GM19452 (cell line): Measurements from ENCODE around the gene KTN1.

Experiments used
- ATAC-seq: cut with Tn5 transposase; IDR thresholded peaks from one replicate; pipeline ENCODE4 v1.9.1; 2021; ENCODE audit not compliant: unreplicated experiment

Gene KTN1

DNA sequence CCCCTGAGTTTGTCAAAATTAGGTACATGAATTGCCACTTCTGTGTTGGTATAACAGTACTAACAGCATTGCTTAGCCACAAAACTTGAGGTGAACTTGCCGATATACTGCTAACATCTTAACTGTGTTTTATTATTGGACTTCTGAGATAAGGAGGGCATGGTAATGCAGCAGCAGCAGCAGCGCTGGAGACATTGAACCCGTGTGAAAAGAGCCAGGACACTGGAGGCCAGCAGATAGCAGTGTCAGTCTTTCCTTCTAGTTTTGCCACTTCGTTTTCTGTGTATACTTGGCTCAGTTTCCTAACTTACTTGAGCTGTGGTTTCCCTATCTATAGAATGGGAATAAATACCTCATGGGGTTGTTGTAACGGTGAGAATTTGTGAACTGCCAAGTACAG, 82.7 kb downstream of the KTN1 start:
- ATAC-seq: no peak

DNA sequence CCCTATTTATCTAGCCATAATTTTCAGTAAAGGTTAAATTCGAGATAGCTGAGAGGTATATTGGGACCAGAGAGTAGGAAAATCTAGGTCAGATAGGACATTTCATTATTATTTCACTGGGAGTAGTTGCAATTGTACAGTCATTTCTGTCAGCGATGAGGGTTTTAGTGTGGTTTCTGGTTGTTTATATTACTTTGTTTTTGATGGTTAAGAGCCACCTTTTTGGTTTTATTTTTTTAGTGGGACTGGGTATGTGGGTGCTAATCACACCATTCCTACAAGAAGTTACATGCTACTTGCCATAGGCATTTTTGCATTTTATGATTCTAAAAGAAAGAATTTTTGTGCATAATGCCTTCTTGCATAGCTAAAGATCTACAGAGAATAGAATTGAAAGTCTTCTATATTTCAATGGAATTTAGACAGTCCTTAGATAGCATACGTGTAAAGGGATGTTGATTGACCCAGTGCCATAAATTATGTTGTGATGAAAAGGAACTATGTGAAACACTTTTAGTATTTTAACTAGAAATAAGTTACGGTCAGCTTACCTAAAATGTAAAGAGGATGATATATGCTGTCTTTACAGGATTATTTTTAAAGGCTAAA, 85.2 kb downstream of the KTN1 start:
- no peak for ATAC-seq

DNA sequence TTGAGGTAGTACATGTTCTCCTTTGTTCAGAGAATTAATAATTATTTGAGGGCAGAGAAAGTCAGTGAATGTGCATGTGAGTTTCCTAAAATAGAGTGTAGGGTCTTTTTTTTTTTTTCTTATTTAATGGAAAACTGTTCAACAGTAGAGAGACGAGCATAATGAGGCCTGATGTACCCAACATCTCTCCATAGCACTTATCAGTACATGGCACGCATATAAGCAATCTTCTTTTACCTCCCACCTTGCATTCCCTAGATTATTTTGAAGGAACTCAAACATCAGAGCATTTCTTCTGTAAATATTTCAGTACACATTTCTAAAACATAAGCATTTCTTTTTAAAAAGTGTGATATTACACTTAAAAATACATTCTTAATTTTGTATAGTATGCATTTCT, 87.8 kb downstream of the KTN1 start:
- no peak for ATAC-seq

DNA sequence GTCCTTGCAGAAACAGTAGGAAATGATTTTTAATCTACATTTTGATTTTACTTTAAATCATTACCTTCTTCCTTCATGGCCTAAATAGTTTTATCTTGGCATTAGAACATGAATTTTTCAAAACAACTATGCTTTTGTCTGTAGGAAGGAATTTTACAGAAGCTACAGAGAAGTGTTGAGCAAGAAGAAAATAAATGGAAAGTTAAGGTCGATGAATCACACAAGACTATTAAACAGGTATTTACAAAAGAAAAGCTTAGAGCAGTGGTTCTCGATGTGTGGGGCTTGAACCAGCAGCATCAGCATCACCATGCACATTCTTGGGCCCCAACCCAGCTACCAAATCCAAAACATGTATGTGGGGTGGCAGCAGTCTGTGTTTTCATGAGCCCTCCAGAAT, 91.6 kb downstream of the KTN1 start:
- no peak for ATAC-seq

DNA sequence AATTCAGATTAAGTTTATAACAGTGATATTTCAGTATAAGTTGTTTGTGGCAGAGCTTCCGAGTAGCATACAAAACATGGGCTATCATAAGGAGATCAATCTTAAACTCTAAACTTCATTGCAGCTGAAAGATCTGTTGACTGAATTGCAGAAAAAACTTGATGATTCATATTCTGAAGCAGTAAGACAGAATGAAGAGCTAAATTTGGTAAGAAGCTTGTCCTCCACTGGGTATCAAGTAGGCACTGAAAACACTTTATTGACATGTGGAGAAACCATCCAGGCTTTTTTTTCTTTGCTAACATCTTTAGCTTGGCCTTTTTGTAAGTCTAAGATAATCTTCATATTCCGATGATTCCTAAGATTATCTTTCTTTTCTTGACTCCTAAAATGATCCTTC, 93.0 kb downstream of the KTN1 start:
- ATAC-seq: no peak

DNA sequence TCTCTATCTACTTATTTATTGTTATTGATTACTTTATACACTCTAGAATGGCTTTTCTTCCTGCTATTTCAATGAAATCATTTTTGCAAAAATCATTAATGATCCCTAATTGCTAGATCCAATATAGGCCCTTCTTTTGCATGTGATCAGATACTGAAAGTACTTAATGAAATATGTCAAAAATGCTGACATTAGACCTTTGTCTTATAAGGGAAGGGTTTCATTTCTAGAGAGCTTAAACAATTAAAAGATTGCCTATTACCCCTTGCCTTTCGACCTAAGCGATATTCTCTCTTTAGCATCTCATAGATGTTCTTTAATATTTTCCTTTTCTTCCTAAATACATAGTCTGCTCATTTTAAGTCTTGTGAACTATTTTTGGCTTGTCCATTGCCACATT, 101.1 kb downstream of the KTN1 start:
- ATAC-seq: no peak

DNA sequence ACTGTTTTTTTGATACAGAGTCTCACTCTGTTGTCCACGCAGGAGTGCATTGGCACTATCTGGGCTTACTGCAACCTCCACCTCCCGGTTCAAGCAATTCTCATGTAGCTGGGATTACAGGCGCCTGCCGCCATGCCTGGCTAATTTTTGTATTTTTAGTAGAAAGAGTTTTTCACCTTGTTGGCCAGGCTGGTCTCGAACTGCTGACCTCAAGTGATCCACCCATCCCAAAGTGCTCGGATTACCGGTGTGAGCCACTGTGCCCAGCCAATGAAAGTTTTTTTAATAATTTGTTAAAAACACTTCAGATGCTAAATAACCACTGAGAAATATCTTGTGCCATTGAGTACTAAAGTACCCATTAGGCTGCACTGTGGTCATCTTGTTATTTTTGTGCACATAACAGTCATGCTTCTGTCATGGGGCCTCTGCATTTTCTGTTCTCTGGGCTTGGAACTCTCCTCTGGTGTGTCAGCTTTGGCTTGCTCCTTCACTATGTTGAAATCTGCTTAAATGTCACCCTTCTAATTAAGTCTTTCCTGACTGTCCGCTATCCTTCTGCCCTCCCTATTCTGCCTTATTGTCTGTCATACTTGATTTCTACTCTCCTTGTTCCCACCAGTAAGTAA, 105.1 kb downstream of the KTN1 start:
- no peak for ATAC-seq

DNA sequence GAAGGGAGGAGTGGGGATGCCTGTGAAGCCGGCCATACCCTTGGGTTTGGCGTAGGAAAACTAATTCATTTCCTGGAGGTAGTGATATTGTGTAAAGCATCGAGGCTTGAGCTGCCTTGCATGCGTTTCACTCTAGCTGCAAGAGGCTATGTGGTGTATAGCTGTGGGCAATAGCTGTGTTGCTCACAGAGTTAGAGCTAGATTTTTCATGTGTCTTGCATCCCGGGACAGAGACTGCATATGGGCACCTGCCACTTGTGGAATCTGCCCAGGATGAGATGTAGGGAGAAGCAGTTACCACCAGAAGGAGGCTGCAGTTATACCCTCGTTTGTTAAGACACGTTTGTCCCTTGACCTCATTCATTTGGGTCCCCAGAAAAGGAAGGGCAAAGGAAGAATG, 106.7 kb downstream of the KTN1 start:
- ATAC-seq: no peak

DNA sequence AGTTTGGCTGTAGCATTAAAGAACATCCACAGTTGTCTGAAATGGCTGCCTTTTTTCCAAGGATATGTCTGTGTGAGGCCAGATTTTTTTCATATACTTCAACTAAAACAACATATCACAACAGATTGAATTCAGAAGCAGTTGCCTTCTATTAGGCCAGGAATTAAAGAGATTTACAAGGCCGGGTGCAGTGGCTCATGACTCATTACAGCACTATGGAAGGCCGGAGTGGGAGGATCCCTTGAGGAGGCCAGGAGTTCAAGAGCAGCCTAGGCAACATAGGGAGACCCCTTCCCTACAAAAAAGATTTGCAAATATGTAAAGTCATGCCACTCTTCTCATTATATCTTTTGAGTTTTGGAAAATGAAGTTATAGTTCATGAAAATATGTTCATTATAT, 108.6 kb downstream of the KTN1 start:
- no peak for ATAC-seq

DNA sequence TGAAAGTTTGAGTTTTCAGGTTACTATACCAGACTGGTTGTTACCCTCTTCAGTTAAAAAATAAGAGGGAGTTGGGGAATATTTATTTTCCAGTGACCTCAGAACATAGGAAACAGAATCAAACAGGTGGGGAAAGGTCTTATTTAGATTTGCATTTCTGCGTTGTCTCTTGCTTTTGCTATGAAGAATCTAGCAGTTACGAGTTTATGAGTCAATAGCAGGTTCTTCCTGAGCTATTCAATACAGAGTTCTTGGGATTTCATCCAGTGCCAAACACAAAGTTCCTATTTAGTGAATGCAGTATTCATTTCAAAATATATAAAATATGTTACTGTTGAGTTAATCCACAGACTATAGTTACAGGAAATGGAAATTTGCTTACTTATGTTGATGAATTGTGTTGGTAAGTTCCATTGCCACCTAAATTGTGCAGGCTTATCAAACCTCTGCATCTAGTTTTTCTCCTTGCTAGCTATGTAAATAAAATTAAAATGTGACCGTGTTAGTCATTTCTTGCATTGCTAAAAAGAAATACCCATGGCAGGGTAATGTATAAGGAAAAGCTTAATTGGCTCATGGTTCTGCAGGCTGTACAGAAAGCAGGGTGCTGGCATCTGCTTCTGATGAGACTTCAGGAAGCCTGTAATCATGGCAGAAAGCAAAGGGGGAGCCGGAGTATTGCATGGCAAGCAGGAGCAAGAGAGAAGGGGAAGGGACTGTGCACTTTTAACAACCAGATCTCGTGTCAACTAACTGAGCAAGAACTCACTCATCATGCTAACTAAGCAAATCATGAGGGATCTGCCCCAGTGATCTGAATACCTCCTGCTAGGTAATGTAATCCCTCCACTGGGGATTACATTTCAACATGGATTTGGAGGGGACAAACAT, 110.2 kb downstream of the KTN1 start:
- ATAC-seq: no peak

DNA sequence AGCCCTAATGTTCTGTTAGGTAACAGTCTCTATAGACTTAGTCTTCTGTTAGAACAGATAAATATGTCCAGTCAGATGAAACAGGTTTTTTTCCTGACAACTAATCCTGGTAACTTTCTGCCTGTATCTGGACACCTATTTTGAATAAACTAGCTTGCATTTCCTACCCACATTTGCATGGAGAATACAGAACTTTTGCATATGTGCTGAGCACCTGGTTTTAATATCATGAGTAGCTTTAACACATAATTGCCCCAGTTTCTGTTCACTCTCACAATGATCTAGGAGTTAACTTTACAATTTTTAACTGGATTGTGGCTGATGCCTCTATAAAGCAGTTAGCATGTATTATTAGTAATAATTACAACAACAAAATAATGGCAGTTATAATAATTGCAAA, 111.7 kb downstream of the KTN1 start:
- no peak for ATAC-seq

DNA sequence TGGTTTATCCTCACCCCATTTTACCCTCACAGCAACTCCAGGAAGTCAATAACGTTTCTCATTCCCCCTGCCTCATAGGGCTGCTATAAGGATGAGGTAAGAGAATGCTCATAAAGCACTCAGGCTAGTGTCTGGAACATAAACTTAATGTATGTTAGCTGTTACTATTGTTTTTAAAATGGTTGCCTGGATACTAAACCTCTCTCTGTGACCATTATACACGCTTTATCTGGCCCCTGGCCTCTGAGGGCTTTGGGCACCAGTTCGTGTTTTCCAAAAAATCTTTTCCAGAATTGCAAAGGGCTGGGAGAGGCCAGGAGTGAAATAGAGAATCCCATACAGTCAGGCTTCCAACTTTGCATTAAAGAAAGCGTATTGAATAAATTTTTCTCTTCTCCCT, 113.9 kb downstream of the KTN1 start:
- ATAC-seq: no peak

DNA sequence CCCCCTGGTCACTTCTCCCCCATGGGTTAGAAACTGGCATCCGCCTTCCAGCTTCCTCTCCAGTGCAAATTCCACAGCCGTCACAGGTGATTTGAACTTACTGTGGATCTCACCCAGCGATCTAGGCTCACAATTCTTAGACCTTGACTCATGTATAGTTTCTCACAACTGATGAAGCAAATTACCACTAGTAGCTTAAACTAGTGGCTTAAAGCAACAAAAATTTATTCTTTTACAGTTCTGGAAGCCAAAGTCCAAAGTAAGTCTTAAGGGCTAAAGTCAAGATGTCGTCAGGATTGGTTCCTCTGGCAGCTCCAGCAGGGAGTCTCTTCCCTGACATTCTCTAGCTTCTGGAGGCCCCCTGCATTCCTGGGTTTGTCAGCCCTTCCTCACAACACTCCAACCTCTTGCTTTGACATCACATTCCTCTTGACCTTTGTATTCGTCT, 117.4 kb downstream of the KTN1 start:
- no peak for ATAC-seq

DNA sequence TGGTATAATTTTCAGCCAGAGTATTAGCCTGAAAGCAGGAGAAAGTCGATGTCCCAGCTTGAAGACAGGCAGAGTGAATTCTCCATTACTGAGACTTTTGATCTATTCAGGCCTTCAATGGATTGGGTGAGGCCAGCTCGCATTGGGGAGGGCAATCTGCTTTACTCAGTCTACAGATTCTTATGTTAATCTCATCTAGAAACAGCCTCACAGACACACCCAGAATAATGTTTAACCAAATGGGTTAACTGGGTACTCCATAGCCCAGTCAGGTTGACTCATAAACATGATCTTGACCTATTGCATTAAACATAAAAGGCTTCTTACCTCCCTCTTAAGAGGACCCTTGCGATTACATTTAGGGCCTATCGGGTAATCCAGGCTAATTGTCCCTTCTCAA, 118.0 kb downstream of the KTN1 start:
- ATAC-seq: no peak

DNA sequence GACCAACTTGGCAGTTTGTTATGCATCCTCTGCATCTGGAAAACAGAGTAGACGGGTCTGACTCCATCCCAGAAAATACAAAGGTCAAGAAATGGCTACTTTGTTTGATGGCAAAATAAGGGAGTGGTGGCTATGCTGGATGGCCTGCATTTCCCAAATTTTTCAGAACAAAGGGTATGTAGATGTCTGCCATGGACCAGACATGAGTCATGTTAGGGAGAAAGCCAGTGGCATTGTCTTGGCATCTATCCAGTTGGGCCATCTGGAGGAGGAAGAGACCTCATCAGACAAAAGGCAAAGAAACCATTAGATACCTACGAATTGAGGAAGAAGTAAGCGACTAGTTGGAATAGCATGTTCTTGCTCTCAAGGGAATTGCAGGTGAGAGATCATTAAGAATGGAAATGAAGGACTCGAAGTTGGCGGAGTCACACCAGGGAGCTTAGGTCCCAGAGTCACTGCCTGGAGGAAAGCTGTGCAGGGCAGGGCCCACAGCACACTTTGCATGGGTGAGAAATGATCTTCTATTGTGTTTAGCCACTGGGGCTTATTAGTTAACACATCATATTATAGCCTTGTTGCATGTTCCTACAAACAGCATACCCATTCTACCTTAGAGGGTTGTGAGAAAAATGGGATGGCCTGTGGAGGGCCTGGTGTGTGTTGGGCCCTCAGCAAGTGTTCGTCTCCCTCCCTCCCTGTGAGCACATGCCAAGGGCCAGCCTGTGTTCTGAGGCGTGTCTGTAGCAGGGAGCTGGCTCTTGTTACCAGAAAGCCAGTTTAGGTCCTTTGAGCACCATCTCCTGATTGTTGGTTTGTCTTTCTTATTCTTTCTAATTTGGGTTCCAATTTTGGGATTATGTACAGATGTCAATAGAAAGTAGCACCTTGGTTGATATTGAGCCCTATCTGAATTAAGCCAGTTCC, 119.4 kb downstream of the KTN1 start:
- no peak for ATAC-seq

DNA sequence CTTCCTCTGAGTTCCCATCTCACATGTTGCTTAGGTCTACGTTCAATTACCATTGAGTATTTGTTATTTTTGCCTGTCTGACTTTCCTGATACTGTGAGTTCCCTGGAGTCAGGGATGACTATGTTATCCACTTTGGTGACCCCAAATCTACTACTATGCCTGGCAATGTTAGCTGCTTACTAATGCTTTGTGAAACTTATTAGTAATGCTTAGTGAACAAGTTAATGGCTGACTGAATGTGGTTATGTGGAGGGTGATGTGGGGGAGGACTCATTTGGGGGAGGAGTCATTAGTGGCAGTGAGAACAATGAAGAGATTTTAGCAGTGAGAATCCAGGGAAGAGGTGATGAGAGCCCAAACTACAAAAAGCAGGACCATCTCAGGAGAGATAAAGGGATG, 121.6 kb downstream of the KTN1 start:
- peak; percentile 100 for ATAC-seq

DNA sequence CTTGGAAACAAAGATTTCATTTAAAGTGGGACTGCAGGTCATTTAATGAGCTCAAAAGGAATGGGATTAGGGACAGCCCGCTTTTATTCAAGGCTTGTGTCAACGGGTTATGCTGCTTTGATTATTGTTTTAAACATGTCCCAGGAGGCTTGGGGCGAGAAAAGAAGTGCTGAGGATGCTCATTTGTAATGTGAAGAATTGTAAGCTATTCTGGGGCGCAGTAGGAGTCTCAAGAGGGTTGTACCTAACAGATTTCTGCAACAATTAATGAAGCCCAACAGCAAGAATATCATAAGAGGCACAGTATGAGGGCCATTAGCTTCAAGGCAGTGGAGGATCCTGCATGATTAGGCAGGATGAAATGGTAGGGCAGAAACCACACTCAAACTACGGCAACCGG, 122.5 kb downstream of the KTN1 start:
- ATAC-seq: no peak

DNA sequence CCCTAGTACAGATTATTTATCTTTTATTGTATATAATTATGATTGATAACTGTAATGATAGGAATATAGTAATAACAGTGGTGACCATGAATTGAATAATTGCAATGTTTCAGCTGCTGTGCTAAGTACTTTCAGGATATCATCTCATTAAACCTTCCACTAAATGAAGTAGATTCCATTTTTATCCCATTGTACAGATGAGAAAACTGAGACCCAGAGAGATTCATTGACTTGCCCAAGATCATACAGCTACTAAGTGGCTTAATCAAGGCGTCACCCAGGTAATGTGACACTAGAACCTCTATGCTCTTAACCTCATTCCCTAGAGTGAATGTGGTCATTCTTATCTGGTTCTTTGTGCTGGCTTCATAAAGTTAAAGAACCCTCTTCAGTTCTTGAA, 124.6 kb downstream of the KTN1 start:
- ATAC-seq: no peak

DNA sequence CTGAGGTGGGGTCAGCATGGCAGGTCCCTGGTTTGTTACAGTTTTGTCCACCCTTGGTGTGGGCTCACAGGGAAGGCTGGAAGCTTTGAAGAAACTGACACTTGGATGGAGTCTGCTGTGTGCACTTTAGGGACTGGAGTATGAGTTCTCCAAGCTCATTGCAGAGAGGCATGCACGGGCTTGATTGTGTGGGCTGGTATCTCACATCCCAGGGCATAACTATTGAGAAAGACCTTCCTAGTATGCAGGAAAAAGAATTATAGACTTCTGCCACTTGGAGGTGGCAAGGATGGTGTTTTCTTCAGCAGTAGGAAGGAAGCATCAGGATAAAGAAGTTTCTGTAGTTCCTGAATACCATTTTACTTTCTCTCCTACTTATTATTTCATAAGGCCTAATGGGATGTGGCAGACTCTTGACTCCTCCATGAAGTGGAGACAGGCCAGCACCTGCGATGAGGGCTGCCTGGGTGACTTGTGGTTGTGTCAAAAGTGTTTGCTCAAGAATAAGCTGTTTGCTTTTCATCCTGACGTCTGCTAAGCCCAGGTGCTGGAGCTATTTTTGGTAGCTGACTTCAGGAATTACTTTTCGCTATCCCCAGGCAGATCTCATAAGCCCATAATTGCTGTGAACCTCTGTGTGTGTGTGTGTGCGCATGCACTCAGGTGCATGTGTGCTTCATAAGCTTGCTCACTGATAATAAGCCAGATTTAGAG, 125.8 kb downstream of the KTN1 start:
- ATAC-seq: no peak

DNA sequence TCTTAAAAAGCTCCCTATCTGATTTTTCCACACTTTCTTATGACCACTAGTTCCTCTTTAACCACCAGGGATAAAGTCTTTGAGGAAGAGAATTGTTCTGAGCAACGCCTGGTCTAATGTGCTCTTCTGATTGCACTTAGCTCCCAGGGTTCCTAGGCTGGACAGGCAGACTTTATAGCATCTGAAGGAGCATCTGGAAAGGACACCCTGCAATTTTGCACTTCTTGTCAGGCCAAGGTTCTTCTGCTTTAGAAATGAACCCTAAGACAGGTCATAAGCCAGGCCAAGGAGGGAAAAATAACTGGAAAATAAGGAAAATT, 126.3 kb downstream of the KTN1 start:
- no peak for ATAC-seq

DNA sequence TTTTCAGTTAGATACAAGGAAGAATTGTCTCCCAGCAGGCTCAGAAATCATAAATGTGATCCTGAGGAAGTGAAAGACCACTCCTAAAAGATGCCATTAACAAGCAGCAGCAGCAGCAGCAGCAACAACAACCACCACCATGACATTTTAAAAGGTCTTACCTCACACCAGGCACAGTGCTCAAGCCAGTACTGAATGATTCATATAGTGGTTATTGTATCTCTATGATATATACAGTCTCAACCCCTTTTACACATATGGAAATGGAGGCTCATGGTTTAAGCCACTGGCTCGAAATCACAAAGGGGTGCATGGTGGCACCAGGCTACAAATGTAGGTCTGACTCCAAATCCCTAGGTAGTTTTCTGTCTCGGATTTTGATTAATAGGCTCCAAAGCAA, 126.9 kb downstream of the KTN1 start:
- ATAC-seq: no peak
